Activated CD4-positive, alpha-beta memory T cell treated with anti-CD3 and anti-CD28 coated beads, Interleukin-2, amount 10 ng/mL, durations not matched to agents 7 days and 5 days (primary cell): ENCODE results near the gene CDKN2B-AS1. TPM values are rescaled to one million over a fixed set of nuclear protein-coding genes. Genes with fewer than 3 reads are reported as not detected.

ENCODE experiments used
- CTCF ChIA-PET: fragments of 350-600 bp; sonication (Branson Sonifier 250); formaldehyde crosslinking; loops from one replicate; lab custom pipeline; 2021; ENCODE audit warnings: antibody characterized with exemption, inconsistent platforms; lab: Charles Lee
- POLR2A ChIA-PET: fragments of 350-600 bp; sonication (Branson Sonifier 250); formaldehyde crosslinking; loops from one replicate; lab custom pipeline; 2021; ENCODE audit warnings: antibody characterized with exemption; lab: Charles Lee
- DNase-seq: peaks from one replicate; pipeline ENCODE4 v3.0.0-alpha.2; 2020
- H3K27ac Mint-ChIP-seq: one replicate; pipeline ENCODE4 v1.8.0; 2021; ENCODE audit warnings: mild to moderate bottlenecking, mixed read lengths
- H3K27me3 Mint-ChIP-seq: one replicate; pipeline ENCODE4 v1.8.0; 2021; ENCODE audit warnings: mixed read lengths
- H3K36me3 Mint-ChIP-seq: one replicate; pipeline ENCODE4 v1.8.0; 2021; ENCODE audit warnings: low read depth, mixed read lengths
- H3K4me1 Mint-ChIP-seq: one replicate; pipeline ENCODE4 v1.8.0; 2021; ENCODE audit warnings: mixed read lengths
- H3K4me3 Mint-ChIP-seq: one replicate; pipeline ENCODE4 v1.8.0; 2021; ENCODE audit warnings: mild to moderate bottlenecking, mixed read lengths
- H3K9me3 Mint-ChIP-seq: one replicate; pipeline ENCODE4 v1.8.0; 2021; ENCODE audit warnings: mixed read lengths
- total RNA-seq, 2 experiments: library from RNA; stranded (reverse); gene quantifications; one replicate each; pipeline ENCODE4 v1.2.3, GENCODE V29; 2021

Gene CDKN2B-AS1
- total RNA-seq, 2 experiments from 2014 or later, result 2.6 TPM

DNA sequence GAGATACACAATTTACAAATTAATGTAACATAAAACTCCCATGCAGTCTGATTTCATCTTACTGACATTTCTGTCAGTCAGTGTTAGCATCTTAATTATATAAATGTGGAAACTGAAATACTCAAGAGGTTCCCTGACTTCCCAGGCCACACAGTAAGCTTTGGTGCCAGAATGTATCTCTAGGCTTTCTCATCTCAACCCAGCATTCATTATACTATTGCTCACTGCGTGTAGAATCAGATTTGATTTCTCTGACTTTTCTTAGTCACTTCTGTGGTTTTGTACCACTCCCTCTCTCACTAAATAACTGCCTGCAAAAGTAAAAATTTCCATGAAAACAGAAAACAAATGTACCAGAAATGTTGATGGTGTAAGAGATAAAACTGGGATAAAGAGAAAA is 46.2 kb downstream of the CDKN2B-AS1 start:
- no peak overlapping the region for H3K4me3 Mint-ChIP-seq
- H3K36me3 Mint-ChIP-seq, result no peaks in the 10 kb centered on the region
- ChIA-PET CTCF (interaction anchor here (0.8 to 8.1 kb wide), 6 partner anchors 8 to 228 kb away, joined by 3 to 69 read pairs (median 14); partner anchors contain the start of gene CDKN2B), POLR2A (interaction anchor here (0.9 to 3.7 kb wide), 6 partner anchors 10 to 39 kb away, joined by 3 to 13 read pairs (median 6); no protein-coding TSS in a partner anchor)
- DNase-seq, result no peak
- peaks cover 46% of the 10 kb centered on the region for H3K4me1 Mint-ChIP-seq
- H3K9me3 Mint-ChIP-seq, result no peaks in the 10 kb centered on the region
- H3K27me3 Mint-ChIP-seq, result peaks cover 22% of the 10 kb centered on the region
- peak overlapping the region; percentile 11 for H3K27ac Mint-ChIP-seq

DNA sequence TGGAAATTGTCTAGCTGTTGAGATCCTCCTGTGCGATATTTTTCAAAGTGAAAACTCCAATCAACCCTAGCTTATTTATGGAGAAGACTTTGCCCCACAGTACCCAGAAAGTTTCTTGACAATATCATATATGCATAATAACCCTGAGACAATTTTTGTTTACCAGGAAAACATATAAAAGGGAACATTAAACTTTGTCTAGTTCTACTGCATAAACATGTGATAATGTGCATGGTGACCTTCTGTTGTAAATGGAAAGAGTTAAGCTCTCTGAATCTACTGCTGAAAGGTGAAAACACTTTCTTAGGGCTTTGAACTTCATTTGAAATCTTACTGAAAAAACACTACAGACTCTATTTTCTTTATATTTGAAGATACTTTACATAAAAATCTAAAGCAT is 46.8 kb downstream of the CDKN2B-AS1 start:
- ChIA-PET POLR2A (interaction anchor here (0.9 to 3.7 kb wide), 6 partner anchors 9 to 76 kb away, joined by 3 to 13 read pairs (median 4); no protein-coding TSS in a partner anchor), CTCF (interaction anchor here (0.8 to 8.1 kb wide), 7 partner anchors 7 to 229 kb away, joined by 3 to 60 read pairs (median 4); partner anchors contain the start of gene CDKN2B)
- no peak for DNase-seq
- Mint-ChIP-seq H3K4me3 (no peak overlapping the region), H3K36me3 (no peaks in the 10 kb centered on the region), H3K27me3 (peaks cover 22% of the 10 kb centered on the region), H3K27ac (no peak overlapping the region), H3K4me1 (peaks cover 45% of the 10 kb centered on the region), H3K9me3 (no peaks in the 10 kb centered on the region)

DNA sequence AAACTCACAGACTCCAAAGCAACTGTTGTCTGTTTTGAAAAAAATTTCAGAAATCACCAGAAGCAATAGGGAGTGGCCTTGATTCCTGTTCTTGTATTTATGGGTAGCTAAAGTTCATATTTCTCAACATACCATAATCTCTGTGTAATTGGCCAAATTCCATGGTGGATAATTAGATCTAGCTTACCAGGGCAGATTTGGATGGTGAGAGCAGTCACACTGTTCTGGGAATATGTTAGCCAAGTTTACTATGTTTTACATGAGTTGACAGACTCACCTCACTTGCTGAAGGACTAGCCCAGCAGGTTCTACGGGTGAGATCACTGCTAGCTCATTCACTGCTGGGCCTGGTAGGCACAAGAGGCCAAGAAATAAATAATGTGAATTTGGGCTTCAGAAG is 47.2 kb downstream of the CDKN2B-AS1 start:
- no peak for DNase-seq
- ChIA-PET POLR2A (interaction anchor here (1.0 to 3.7 kb wide), 5 partner anchors 9 to 75 kb away, joined by 3 to 13 read pairs (median 4); no protein-coding TSS in a partner anchor), CTCF (interaction anchor here (0.9 to 8.1 kb wide), 6 partner anchors 12 to 230 kb away, joined by 3 to 60 read pairs (median 4); partner anchors contain the start of gene CDKN2B)
- H3K9me3 Mint-ChIP-seq, result no peaks in the 10 kb centered on the region
- H3K4me1 Mint-ChIP-seq, result peaks cover 48% of the 10 kb centered on the region
- H3K27ac Mint-ChIP-seq, result no peak overlapping the region
- no peak overlapping the region for H3K4me3 Mint-ChIP-seq
- peaks cover 26% of the 10 kb centered on the region for H3K27me3 Mint-ChIP-seq
- H3K36me3 Mint-ChIP-seq, result no peaks in the 10 kb centered on the region

DNA sequence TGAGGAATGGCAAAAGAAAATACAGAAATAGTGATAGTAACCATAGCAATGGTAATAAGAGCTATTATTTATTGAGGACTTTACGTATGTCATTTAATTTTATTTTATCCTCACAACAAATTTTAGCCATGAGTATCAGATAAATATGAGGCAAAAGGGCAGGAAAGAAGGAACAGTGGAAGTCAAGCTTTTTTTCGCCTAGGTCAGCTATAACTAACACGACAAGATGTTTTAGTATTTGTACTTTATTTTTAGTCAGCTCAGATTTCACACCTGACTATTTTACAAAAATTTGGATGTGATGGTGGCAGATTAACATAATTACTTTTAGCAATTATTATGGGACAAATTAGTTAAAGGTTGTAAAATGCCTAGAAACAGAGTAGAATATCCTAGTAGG is 49.3 kb downstream of the CDKN2B-AS1 start:
- H3K4me1 Mint-ChIP-seq, result peaks cover 42% of the 10 kb centered on the region
- ChIA-PET POLR2A (interaction anchor here (1.2 kb wide), 1 partner anchor 22 kb away, joined by 3 read pairs; no protein-coding TSS in a partner anchor), CTCF (interaction anchor here (0.9 to 4.9 kb wide), 2 partner anchors 36 to 234 kb away, joined by 3 to 21 read pairs; partner anchors contain the start of gene CDKN2B)
- H3K27ac Mint-ChIP-seq, result no peak overlapping the region
- H3K36me3 Mint-ChIP-seq, result peaks cover 7% of the 10 kb centered on the region
- H3K4me3 Mint-ChIP-seq, result no peak overlapping the region
- no peak for DNase-seq
- H3K27me3 Mint-ChIP-seq, result peaks cover 34% of the 10 kb centered on the region
- H3K9me3 Mint-ChIP-seq, result no peaks in the 10 kb centered on the region

DNA sequence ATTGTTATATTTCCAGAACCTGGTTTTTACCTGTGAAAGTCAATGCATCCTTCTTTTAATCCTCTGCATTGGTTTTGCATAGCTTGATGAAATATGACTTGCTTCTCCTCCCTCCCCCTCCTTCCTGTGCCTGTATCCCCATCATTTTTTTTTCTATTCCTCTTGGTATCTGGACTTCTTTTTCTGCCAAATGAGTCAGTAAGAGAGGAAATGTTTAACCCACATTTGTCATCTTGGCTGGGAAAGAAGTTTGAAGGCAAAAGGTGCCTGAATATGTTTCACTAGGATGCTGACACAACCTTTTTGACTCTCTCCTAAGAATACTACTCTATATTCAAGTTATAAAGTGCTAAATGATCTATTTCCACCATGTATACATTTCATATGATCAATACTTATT is 50.0 kb downstream of the CDKN2B-AS1 start:
- CTCF ChIA-PET, result interaction anchor here (0.9 to 4.9 kb wide), 2 partner anchors 37 to 235 kb away, joined by 3 to 21 read pairs; partner anchors contain the start of gene CDKN2B
- peaks cover 7% of the 10 kb centered on the region for H3K36me3 Mint-ChIP-seq
- H3K9me3 Mint-ChIP-seq, result no peaks in the 10 kb centered on the region
- no peak overlapping the region for H3K27ac Mint-ChIP-seq
- peaks cover 32% of the 10 kb centered on the region for H3K27me3 Mint-ChIP-seq
- H3K4me3 Mint-ChIP-seq, result no peak overlapping the region
- DNase-seq, result no peak
- peaks cover 45% of the 10 kb centered on the region for H3K4me1 Mint-ChIP-seq
- POLR2A ChIA-PET, result no interaction called here

DNA sequence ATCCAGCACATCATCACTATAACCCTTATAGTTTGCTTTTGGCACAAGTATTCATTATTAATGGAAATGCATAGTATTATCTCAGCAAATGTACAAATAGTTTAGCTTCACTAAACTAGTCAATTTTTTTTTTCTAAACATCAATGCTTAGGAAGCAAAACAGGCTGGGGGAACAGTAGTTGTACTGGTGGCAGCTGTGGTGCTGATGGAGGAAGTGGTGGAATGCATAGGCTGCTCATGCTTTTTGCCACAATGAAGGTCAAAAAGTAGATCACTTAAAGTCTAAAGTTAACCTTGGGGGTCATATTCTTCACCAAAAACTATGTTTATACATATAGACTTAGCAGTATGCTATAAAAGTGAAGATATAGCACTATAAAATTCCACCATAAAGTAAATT is 50.8 kb downstream of the CDKN2B-AS1 start:
- Mint-ChIP-seq H3K9me3 (no peaks in the 10 kb centered on the region), H3K36me3 (peaks cover 7% of the 10 kb centered on the region), H3K27me3 (peaks cover 29% of the 10 kb centered on the region), H3K27ac (no peak overlapping the region), H3K4me3 (no peak overlapping the region), H3K4me1 (peaks cover 42% of the 10 kb centered on the region)
- ChIA-PET POLR2A (interaction anchor here (0.8 to 1.0 kb wide), 3 partner anchors 23 to 34 kb away, joined by 3 to 4 read pairs (median 4); no protein-coding TSS in a partner anchor), CTCF (interaction anchor here (0.8 to 1.5 kb wide), 5 partner anchors 35 to 232 kb away, joined by 3 to 4 read pairs (median 3); no protein-coding TSS in a partner anchor)
- DNase-seq, result peak; percentile 35

DNA sequence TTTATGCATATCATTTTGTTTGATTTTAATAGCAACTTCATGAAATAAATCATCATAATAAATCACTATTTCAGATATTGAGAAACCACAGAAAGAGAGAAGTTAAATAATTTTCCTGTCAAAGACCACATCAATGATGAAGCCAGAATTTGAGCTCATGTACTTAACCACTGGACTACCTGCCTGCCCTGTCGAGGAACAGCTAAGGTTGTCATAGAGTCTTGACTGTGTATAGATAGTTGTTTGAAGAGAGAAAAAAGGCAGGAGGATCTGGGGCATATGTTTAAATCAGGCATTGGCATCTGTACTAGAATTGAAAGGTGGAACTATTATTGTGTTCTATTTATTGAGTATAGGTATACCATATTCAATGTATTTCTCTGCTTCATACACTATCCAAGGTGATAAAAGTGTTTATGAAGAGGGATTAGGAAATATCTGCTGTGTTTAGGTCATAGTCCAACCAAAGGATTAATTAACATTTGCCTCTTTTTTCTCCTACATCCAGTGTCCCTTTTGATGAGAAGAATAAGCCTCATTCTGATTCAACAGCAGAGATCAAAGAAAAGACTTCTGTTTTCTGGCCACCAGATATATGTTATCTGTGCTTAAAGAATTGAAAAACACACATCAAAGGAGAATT is 51.8 kb downstream of the CDKN2B-AS1 start:
- Mint-ChIP-seq H3K4me3 (no peak overlapping the region), H3K4me1 (peaks cover 42% of the 10 kb centered on the region), H3K27ac (no peak overlapping the region), H3K9me3 (no peaks in the 10 kb centered on the region), H3K36me3 (peaks cover 15% of the 10 kb centered on the region), H3K27me3 (peaks cover 24% of the 10 kb centered on the region)
- ChIA-PET CTCF (interaction anchor here (0.8 to 1.5 kb wide), 4 partner anchors 34 to 193 kb away, joined by 3 to 4 read pairs (median 3); no protein-coding TSS in a partner anchor), POLR2A (interaction anchor here (0.8 to 1.0 kb wide), 3 partner anchors 32 to 59 kb away, joined by 3 to 4 read pairs (median 4); no protein-coding TSS in a partner anchor)
- DNase-seq, result no peak

DNA sequence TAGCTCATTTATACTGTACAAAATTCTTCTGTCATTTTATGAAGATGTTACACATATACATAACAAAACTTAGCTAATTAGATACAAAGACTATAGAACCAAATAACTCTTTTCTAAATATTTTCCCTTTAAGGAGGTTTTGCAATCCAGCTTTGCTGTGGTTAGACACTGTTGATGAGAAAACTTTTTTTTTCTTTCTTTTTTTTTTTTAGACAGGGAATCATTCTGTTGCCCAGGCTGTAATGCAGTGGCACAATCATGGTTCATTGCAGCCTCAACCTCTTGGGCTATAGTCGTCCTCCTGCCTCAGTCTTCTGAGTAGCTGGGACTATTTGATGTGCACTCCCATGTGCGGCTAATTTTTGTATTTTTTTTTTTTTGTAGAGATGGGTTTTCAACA is 53.0 kb downstream of the CDKN2B-AS1 start:
- no peak overlapping the region for H3K27ac Mint-ChIP-seq
- ChIA-PET POLR2A (interaction anchor here (1.0 to 1.1 kb wide), 3 partner anchors 18 to 27 kb away, joined by 3 to 4 read pairs (median 4); no protein-coding TSS in a partner anchor), CTCF (interaction anchor here (0.8 to 1.6 kb wide), 5 partner anchors 8 to 72 kb away, joined by 3 to 8 read pairs (median 5); partner anchors contain the start of genes CDKN2A and CDKN2B-AS1)
- H3K36me3 Mint-ChIP-seq, result peaks cover 20% of the 10 kb centered on the region
- peaks cover 48% of the 10 kb centered on the region for H3K4me1 Mint-ChIP-seq
- no peak for DNase-seq
- H3K4me3 Mint-ChIP-seq, result no peak overlapping the region
- peaks cover 20% of the 10 kb centered on the region for H3K27me3 Mint-ChIP-seq
- no peaks in the 10 kb centered on the region for H3K9me3 Mint-ChIP-seq

DNA sequence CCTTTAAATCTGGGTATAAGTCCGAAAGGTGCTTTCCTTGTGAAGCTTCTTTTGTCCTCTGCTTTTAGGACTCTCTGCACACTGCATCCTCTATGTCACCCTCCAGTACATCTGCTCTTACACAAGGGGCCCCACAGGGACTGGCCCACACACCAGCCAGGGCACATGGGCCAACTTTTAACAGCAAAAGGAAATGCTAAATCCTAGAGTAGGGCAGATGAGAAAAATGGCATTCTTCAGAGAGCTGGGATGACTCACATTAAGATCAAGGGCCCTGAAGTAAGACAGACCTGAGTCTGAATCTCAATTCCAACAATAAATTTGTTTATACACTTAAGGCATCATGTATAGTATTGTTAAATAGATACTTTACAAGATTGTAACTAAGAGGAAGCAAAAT is 54.8 kb downstream of the CDKN2B-AS1 start:
- Mint-ChIP-seq H3K4me1 (peaks cover 55% of the 10 kb centered on the region), H3K27me3 (peaks cover 14% of the 10 kb centered on the region), H3K27ac (no peak overlapping the region), H3K36me3 (peaks cover 23% of the 10 kb centered on the region), H3K4me3 (no peak overlapping the region), H3K9me3 (no peaks in the 10 kb centered on the region)
- DNase-seq, result no peak
- POLR2A ChIA-PET, result interaction anchor here (1.2 to 2.4 kb wide), 2 partner anchors 16 to 31 kb away, joined by 4 to 8 read pairs; no protein-coding TSS in a partner anchor
- CTCF ChIA-PET, result interaction anchor here (0.6 to 1.3 kb wide), 5 partner anchors 9 to 103 kb away, joined by 3 to 4 read pairs (median 3); no protein-coding TSS in a partner anchor

DNA sequence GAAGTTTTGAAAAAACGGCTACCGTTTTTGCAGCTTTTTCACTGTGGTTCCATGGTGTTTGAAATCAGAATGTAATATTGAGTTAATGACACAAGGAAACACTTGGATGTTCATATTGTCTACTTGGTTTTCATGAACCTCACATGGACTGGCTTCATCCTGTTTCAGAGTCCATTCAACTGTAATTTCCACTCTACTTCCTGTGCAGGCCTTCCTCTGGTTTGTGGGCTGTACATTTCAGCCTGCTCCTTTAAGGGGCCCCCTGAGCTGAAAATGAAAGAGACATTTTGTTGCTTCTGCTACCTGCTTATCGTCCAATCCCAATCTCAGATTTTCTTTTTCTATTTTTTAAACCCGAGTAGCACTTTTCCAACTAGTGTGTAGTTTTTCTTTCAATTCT is 56.3 kb downstream of the CDKN2B-AS1 start:
- H3K4me1 Mint-ChIP-seq, result peaks cover 46% of the 10 kb centered on the region
- H3K9me3 Mint-ChIP-seq, result no peaks in the 10 kb centered on the region
- peak overlapping the region; percentile 40 for H3K27ac Mint-ChIP-seq
- DNase-seq, result no peak
- peaks cover 26% of the 10 kb centered on the region for H3K36me3 Mint-ChIP-seq
- POLR2A ChIA-PET, result interaction anchor here (0.7 to 2.4 kb wide), 6 partner anchors 10 to 125 kb away, joined by 3 to 8 read pairs (median 6); partner anchors contain the start of genes CDKN2A and CDKN2B-AS1
- peaks cover 13% of the 10 kb centered on the region for H3K27me3 Mint-ChIP-seq
- no peak overlapping the region for H3K4me3 Mint-ChIP-seq
- CTCF ChIA-PET, result interaction anchor here (0.6 to 1.5 kb wide), 3 partner anchors 15 to 72 kb away, joined by 3 to 4 read pairs (median 3); no protein-coding TSS in a partner anchor

DNA sequence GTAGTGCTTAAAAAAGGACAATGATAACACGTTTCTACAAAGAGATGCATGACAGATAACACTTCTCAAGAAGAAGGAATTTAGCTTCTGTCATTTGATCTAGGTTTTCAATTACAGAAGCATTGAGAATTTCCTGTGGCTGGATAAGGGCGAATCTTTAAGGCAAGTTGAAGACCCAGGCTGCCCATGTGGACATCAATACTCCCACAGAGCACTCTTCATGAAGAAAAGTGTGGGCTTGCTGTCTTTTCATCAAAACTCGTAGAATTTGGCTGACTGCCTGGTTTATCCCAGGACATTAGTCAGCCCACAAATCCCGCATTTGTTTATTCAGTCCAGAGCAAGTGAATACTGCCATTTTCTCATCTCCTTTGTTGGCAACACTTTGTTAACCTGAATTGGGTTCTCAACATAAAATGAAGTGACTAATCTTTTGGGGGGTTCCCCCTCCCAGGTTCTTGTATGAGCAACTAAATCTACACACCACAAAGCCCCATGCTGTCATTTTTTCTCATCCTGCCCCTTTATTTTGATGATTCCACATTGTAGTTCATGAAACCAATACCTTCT is 57.9 kb downstream of the CDKN2B-AS1 start:
- peaks cover 8% of the 10 kb centered on the region for H3K27me3 Mint-ChIP-seq
- POLR2A ChIA-PET, result interaction anchor here (1.1 to 1.6 kb wide), 5 partner anchors 10 to 53 kb away, joined by 3 to 10 read pairs (median 6); partner anchors contain the start of gene CDKN2B
- peak; percentile 34 for DNase-seq
- H3K27ac Mint-ChIP-seq, result peak overlapping the region; percentile 37
- H3K4me1 Mint-ChIP-seq, result peaks cover 40% of the 10 kb centered on the region
- H3K9me3 Mint-ChIP-seq, result no peaks in the 10 kb centered on the region
- H3K36me3 Mint-ChIP-seq, result peaks cover 36% of the 10 kb centered on the region
- CTCF ChIA-PET, result interaction anchor here (0.7 to 2.0 kb wide), 6 partner anchors 11 to 239 kb away, joined by 3 to 9 read pairs (median 3); no protein-coding TSS in a partner anchor
- no peak overlapping the region for H3K4me3 Mint-ChIP-seq

DNA sequence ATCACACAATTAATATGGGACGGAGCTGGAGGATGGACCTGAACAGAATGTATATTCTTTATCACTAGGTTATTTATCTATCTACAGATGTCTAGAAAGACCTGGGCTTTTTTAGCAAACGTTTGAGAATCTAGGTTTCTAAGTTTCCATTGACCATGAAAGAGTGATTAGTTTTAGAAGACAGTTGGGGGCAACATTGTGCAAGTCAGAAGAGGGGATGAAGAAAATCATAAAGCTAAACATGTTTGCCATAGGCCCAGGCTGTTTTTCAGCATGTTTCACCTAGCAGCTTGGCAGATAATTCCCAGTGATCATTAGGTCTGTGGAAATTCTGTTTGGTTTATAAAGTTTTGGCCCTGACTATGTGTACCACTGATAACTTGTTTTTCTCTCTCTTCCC is 58.6 kb downstream of the CDKN2B-AS1 start:
- no peak overlapping the region for H3K4me3 Mint-ChIP-seq

More for the DNA sequence above, 58.6 kb downstream of the CDKN2B-AS1 start:
- CTCF ChIA-PET, result interaction anchor here (0.7 to 2.0 kb wide), 8 partner anchors 12 to 239 kb away, joined by 3 to 9 read pairs (median 4); no protein-coding TSS in a partner anchor
- POLR2A ChIA-PET, result interaction anchor here (1.1 to 1.6 kb wide), 9 partner anchors 9 to 64 kb away, joined by 3 to 10 read pairs (median 4); partner anchors contain the start of genes CDKN2B and CDKN2B-AS1
- Mint-ChIP-seq H3K4me1 (peaks cover 40% of the 10 kb centered on the region), H3K36me3 (peaks cover 36% of the 10 kb centered on the region), H3K27me3 (peaks cover 8% of the 10 kb centered on the region), H3K27ac (peak overlapping the region; percentile 37), H3K9me3 (no peaks in the 10 kb centered on the region)
- DNase-seq, result no peak
